ENCODE results near the gene FAM216A.
A peak's percentile ranks its signal among the peaks of the same experiment; 100 is the strongest.
"Not testable (repeated sequence)": the region's sequence is repeated elsewhere in the genome, so short reads cannot be mapped to it uniquely, and the experiment has no call there.

The FAM216A gene

GRCh38 chr12:110468214-110469048 is at the start of gene FAM216A, which contains the start of gene GPN3:
Gene FAM216A (plus strand): TSS chr12:110468845. CDS start chr12:110468876, 31 bp downstream.
Gene GPN3 (minus strand): TSS chr12:110468257. CDS start chr12:110468203, 54 bp downstream.
- DNase-seq, result peak; percentile 97 to 99

- not testable (repeated sequence) for DNase-seq
Measured at GRCh38 chr12:110420644-110421043, 48.0 kb upstream of the FAM216A start.

GRCh38 chr12:110421159-110421661 is 47.4 kb upstream of the FAM216A start:
- DNase-seq, result no peak

- DNase-seq, result no peak
Measured at GRCh38 chr12:110421701-110422100, 46.9 kb upstream of the FAM216A start.

- no peak for DNase-seq
Measured at GRCh38 chr12:110424237-110424636, 44.4 kb upstream of the FAM216A start.

GRCh38 chr12:110426406-110426805 is 42.2 kb upstream of the FAM216A start:
- no peak for DNase-seq

- DNase-seq, result not testable (repeated sequence)
Measured at GRCh38 chr12:110429676-110430075, 39.0 kb upstream of the FAM216A start.

GRCh38 chr12:110431957-110432587 is 36.6 kb upstream of the FAM216A start:
- DNase-seq, result no peak

GRCh38 chr12:110436231-110436630 is 32.4 kb upstream of the FAM216A start:
- no peak for DNase-seq

- no peak for DNase-seq
Measured at GRCh38 chr12:110444455-110444854, 24.2 kb upstream of the FAM216A start.

GRCh38 chr12:110449799-110450497 is 18.7 kb upstream of the FAM216A start, which contains the start of gene ARPC3:
Gene ARPC3 (minus strand): TSS chr12:110450337. CDS start chr12:110450260, 77 bp downstream.
- peak; percentile 89 to 97 for DNase-seq

- DNase-seq, result no peak
Measured at GRCh38 chr12:110451263-110451662, 17.4 kb upstream of the FAM216A start.

GRCh38 chr12:110453569-110454296 is 14.9 kb upstream of the FAM216A start:
- no peak for DNase-seq

GRCh38 chr12:110458756-110459155 is 9.9 kb upstream of the FAM216A start:
- no peak for DNase-seq

GRCh38 chr12:110461189-110461588 is 7.5 kb upstream of the FAM216A start:
- not testable (repeated sequence) for DNase-seq

- no peak for DNase-seq
Measured at GRCh38 chr12:110465024-110465423, 3.6 kb upstream of the FAM216A start.

- not testable (repeated sequence) for DNase-seq
Measured at GRCh38 chr12:110465765-110466164, 2.9 kb upstream of the FAM216A start.

GRCh38 chr12:110466791-110467190 is 1.9 kb upstream of the FAM216A start:
- DNase-seq, result no peak

- no peak for DNase-seq
Measured at GRCh38 chr12:110467847-110468213, 815 bp upstream of the FAM216A start.

GRCh38 chr12:110475426-110475825 is 6.8 kb downstream of the FAM216A start:
- DNase-seq, result no peak

- DNase-seq, result no peak
Measured at GRCh38 chr12:110498984-110499706, 30.5 kb downstream of the FAM216A start.

- peak; percentile 43 to 75 for DNase-seq
Measured at GRCh38 chr12:110501399-110501751, 32.7 kb downstream of the FAM216A start.

Measured in NCI-H526 (cell line).